Stimulated activated CD8-positive, alpha-beta memory T cell treated with anti-CD3 and anti-CD28 coated beads, Interleukin-15, amount 100 ng/mL, for 24 hours (primary cell): Measurements from ENCODE around the gene MYLK2.

ENCODE experiments used
- DNase-seq: peaks from one replicate; pipeline ENCODE4 v3.0.0-alpha.2; 2020; ENCODE audit warnings: low read depth

Gene MYLK2

GRCh38 chr20:31872406-31872805 is 53.2 kb downstream of the MYLK2 start:
- no peak for DNase-seq

GRCh38 chr20:31875671-31876070 is 56.5 kb downstream of the MYLK2 start:
- DNase-seq, result no peak

GRCh38 chr20:31877684-31878083 is 58.5 kb downstream of the MYLK2 start:
- DNase-seq, result no peak

GRCh38 chr20:31879143-31879987 is 60.2 kb downstream of the MYLK2 start:
- peak; percentile 62 for DNase-seq

- no peak for DNase-seq
Observed at GRCh38 chr20:31881945-31882344, 62.8 kb downstream of the MYLK2 start.

GRCh38 chr20:31883829-31884228 is 64.7 kb downstream of the MYLK2 start:
- DNase-seq, result no peak
